Mesendoderm (in vitro differentiated cells): Measurements from ENCODE around the gene COX5A.

ENCODE experiments used
- DNase-seq: peaks from one replicate; pipeline ENCODE4 v3.0.0; 2013
- H2AK5ac ChIP-seq: 2 replicates; pipeline ENCODE4 v1.6.1; 2013; ENCODE audit warnings: low read length, inconsistent platforms
- H2BK120ac ChIP-seq: 2 replicates; pipeline ENCODE4 v1.6.1; 2013; ENCODE audit warnings: low read depth, mild to moderate bottlenecking, low read length, moderate library complexity, mixed read lengths
- H2BK15ac ChIP-seq: replicated peaks from 2 replicates; pipeline ENCODE4 v1.6.1; 2013; ENCODE audit warnings: low read depth, mild to moderate bottlenecking, moderate library complexity
- H2BK5ac ChIP-seq: 2 replicates; pipeline ENCODE4 v1.6.1; 2013; ENCODE audit warnings: low read length, inconsistent platforms
- H3K18ac ChIP-seq: 2 replicates; pipeline ENCODE4 v1.6.1; 2013; ENCODE audit warnings: mild to moderate bottlenecking, low read length, mixed read lengths
- H3K23ac ChIP-seq: one replicate; pipeline ENCODE4 v1.6.1; 2013; ENCODE audit warnings: low read length
- H3K27ac ChIP-seq: 2 replicates; pipeline ENCODE4 v1.5.1; 2013; ENCODE audit warnings: low read depth, mild to moderate bottlenecking, inconsistent platforms, low read length, moderate library complexity
- H3K27me3 ChIP-seq: 2 replicates; pipeline ENCODE4 v1.6.1; 2013; ENCODE audit warnings: low read length, control low read depth, mild to moderate bottlenecking, inconsistent platforms; ENCODE audit not compliant: insufficient read depth, poor library complexity
- H3K36me3 ChIP-seq: 2 replicates; pipeline ENCODE4 v1.6.1; 2013; ENCODE audit warnings: low read length, inconsistent platforms; ENCODE audit not compliant: control insufficient read depth, insufficient read depth
- H3K4ac ChIP-seq: one replicate; pipeline ENCODE4 v1.6.1; 2013; ENCODE audit warnings: low read depth, mild to moderate bottlenecking, low read length, moderate library complexity
- H3K4me1 ChIP-seq: 2 replicates; pipeline ENCODE4 v1.6.1; 2013; ENCODE audit warnings: low read depth, low read length, inconsistent platforms; ENCODE audit not compliant: control insufficient read depth
- H3K4me2 ChIP-seq: 2 replicates; pipeline ENCODE4 v1.6.1; 2013; ENCODE audit warnings: low read length
- H3K4me3 ChIP-seq: 2 replicates; pipeline ENCODE4 v1.5.1; 2013; ENCODE audit warnings: mild to moderate bottlenecking, low read length
- H3K56ac ChIP-seq: one replicate; pipeline ENCODE4 v1.6.1; 2013; ENCODE audit warnings: low read length
- H3K79me1 ChIP-seq: 2 replicates; pipeline ENCODE4 v1.6.1; 2013; ENCODE audit warnings: low read length, inconsistent platforms
- H3K79me2 ChIP-seq: 2 replicates; pipeline ENCODE4 v1.6.1; 2013; ENCODE audit warnings: mild to moderate bottlenecking, low read length; ENCODE audit not compliant: control insufficient read depth, insufficient read depth
- H3K9ac ChIP-seq: 2 replicates; pipeline ENCODE4 v1.6.1; 2013; ENCODE audit warnings: low read length, inconsistent platforms
- H4K5ac ChIP-seq: one replicate; pipeline ENCODE4 v1.6.1; 2013; ENCODE audit warnings: low read length
- H4K8ac ChIP-seq: one replicate; pipeline ENCODE4 v1.6.1; 2013; ENCODE audit warnings: low read depth, mild to moderate bottlenecking, control low read depth, low read length, moderate library complexity
- WGBS: extraction: QIAGEN DNeasy Blood & Tissue Kit; methylation state at CpG from one replicate; pipeline ENCODE4 v1.1.7; 2013; ENCODE audit warnings: low lambda C conversion rate, missing lambda C conversion rate; ENCODE audit not compliant: insufficient coverage; ENCODE audit errors: extremely low coverage; 5-methylcytosine and 5-hydroxymethylcytosine counted together

COX5A gene

GRCh38 chr15:74958320-74958907 is 20.5 kb upstream of the COX5A start:
- Histone ChIP-seq H3K27me3 (peaks cover 24% of the 10 kb centered on the region), H2BK15ac (no peak overlapping the region), H3K56ac (peak overlapping the region; percentile 0), H3K79me2 (no peaks in the 10 kb centered on the region), H2BK120ac (no peak overlapping the region), H4K8ac (no peak overlapping the region), H3K36me3 (no peaks in the 10 kb centered on the region), H3K4me1 (peaks cover 12% of the 10 kb centered on the region), H3K4me2 (peak overlapping the region; percentile 73), H3K79me1 (no peaks in the 10 kb centered on the region), H3K4me3 (no peak overlapping the region), H3K18ac (no peak overlapping the region), H3K27ac (no peak overlapping the region), H2AK5ac (no peak overlapping the region), H4K5ac (no peak overlapping the region), H3K9ac (no peak overlapping the region), H2BK5ac (no peak overlapping the region), H3K23ac (no peak overlapping the region), H3K4ac (no peak overlapping the region)
- DNase-seq, result peak; percentile 83
- no CpG with 5 or more reads among the region's 28 CpGs for WGBS

DNA sequence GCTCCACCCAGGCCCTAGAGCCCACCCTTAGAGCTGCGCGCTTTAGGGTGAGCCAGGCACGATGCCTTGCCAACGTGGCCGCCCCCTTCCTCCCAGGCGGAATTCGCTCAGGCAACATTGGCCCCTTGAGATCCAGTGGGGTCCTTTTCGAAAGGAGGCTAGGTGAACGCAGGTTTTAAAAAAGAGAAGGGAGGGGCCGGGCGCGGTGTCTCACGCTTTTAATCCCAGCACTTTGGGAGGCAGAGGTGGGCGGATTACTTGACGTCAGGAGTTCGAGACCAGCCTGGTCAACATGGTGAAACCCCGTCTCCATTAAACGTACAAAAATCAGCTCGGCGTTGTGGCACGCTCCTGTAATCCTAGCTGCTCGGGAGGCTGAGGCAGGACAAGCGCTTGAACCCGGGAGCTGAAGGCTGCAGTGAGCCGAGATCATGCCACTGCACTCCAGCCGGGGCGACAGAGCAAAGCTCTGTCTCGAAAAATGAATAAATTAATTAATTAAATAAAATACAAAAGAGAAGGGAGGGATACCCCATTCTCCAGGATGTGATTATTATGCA is 19.7 kb upstream of the COX5A start:
- Histone ChIP-seq H3K4ac (no peak overlapping the region), H2BK120ac (no peak overlapping the region), H2BK15ac (no peak overlapping the region), H4K5ac (no peak overlapping the region), H4K8ac (no peak overlapping the region), H3K4me2 (peak overlapping the region; percentile 90), H3K23ac (no peak overlapping the region), H3K79me2 (no peaks in the 10 kb centered on the region), H3K27me3 (peaks cover 24% of the 10 kb centered on the region), H3K4me3 (no peak overlapping the region), H3K36me3 (no peaks in the 10 kb centered on the region), H3K4me1 (peaks cover 12% of the 10 kb centered on the region), H3K18ac (no peak overlapping the region), H2AK5ac (no peak overlapping the region), H3K9ac (peak overlapping the region; percentile 72), H3K27ac (no peak overlapping the region), H3K56ac (peak overlapping the region; percentile 85), H2BK5ac (no peak overlapping the region), H3K79me1 (no peaks in the 10 kb centered on the region)
- no peak for DNase-seq
- WGBS, result no CpG with 5 or more reads among the region's 28 CpGs

- H3K23ac ChIP-seq, result peak within 1 kb of the TSS; percentile 15
- no peak within 1 kb of the TSS for H2BK120ac ChIP-seq
- H3K79me1 ChIP-seq, result no peaks in the 10 kb centered on the region
- H2BK5ac ChIP-seq, result no peak within 1 kb of the TSS
- no peaks in the 10 kb centered on the region for H3K36me3 ChIP-seq
- no peak within 1 kb of the TSS for H2BK15ac ChIP-seq
- H3K4me1 ChIP-seq, result peaks cover 12% of the 10 kb centered on the region
- DNase-seq, result peak; percentile 87
- H3K4ac ChIP-seq, result no peak within 1 kb of the TSS
- H3K4me2 ChIP-seq, result peak within 1 kb of the TSS; percentile 90
- peak within 1 kb of the TSS; percentile 38 for H3K4me3 ChIP-seq
- no peak within 1 kb of the TSS for H4K5ac ChIP-seq
- WGBS, result no CpG with 5 or more reads among the region's 83 CpGs
- peak within 1 kb of the TSS; percentile 72 for H3K9ac ChIP-seq
- peaks cover 24% of the 10 kb centered on the region for H3K27me3 ChIP-seq
- no peak within 1 kb of the TSS for H2AK5ac ChIP-seq
- H3K56ac ChIP-seq, result peak within 1 kb of the TSS; percentile 85
- H3K18ac ChIP-seq, result peak within 1 kb of the TSS; percentile 55
- H3K27ac ChIP-seq, result no peak within 1 kb of the TSS
- H3K79me2 ChIP-seq, result no peaks in the 10 kb centered on the region
- no peak within 1 kb of the TSS for H4K8ac ChIP-seq
Observed at GRCh38 chr15:74956648-74957475, 19.0 kb upstream of the COX5A start, which contains the start of gene RPP25. TSS of gene RPP25 (minus strand) at chr15:74956772. CDS start at chr15:74956583, 189 bp downstream.

DNA sequence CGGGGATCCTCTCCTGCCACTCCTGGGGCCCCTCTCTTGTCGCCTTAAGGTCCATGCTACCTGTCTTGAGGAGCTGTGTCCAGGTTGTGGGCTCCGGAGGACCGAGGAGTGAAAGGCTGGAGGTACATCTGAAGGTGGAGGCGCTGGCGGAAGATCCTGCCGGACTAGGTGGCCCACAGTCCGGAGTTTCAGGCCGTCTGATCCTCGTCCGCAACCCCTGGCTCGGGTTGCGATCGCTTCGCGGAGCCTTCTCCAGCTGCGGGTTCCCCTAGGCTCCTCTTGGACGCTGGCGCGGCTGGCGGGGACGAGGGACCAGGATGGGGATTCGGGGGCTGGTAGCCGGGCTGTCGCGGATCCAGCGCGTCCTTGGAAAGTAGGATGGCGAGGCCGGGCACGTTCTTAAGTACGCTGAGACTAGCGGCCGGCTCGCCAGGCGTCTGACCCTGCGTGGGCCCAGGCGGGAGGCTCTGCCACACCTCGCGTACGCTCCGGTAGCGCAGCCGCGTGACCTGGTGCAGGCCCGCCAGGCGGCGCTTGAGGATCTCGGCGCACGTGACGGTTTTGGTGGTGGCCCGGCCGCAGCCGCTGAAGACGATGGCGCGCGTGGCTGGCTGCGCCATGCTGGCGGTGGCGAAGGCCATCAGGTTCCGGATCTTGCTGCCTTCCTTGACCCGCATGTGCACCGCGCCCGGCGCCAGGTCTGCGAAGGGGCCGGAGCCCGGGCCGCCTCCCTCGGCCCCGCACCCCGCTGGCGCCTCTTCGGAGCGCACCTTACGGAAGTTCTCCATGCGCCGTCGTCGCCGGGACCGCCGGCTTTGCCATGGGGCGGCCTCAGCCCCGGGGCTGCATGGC is 18.1 kb upstream of the COX5A start:
- Histone ChIP-seq H2BK5ac (no peak overlapping the region), H3K9ac (peak overlapping the region; percentile 70), H3K27me3 (peaks cover 24% of the 10 kb centered on the region), H4K5ac (no peak overlapping the region), H3K27ac (no peak overlapping the region), H3K4me1 (peaks cover 12% of the 10 kb centered on the region), H3K79me1 (no peaks in the 10 kb centered on the region), H2AK5ac (no peak overlapping the region), H3K18ac (peak overlapping the region; percentile 55), H3K36me3 (no peaks in the 10 kb centered on the region), H2BK15ac (no peak overlapping the region), H3K4me3 (no peak overlapping the region), H3K23ac (peak overlapping the region; percentile 15), H3K4ac (no peak overlapping the region), H2BK120ac (no peak overlapping the region), H3K79me2 (no peaks in the 10 kb centered on the region), H3K56ac (peak overlapping the region; percentile 84), H3K4me2 (peak overlapping the region; percentile 83), H4K8ac (no peak overlapping the region)
- WGBS, result no CpG with 5 or more reads among the region's 88 CpGs
- DNase-seq, result peak; percentile 75

DNA sequence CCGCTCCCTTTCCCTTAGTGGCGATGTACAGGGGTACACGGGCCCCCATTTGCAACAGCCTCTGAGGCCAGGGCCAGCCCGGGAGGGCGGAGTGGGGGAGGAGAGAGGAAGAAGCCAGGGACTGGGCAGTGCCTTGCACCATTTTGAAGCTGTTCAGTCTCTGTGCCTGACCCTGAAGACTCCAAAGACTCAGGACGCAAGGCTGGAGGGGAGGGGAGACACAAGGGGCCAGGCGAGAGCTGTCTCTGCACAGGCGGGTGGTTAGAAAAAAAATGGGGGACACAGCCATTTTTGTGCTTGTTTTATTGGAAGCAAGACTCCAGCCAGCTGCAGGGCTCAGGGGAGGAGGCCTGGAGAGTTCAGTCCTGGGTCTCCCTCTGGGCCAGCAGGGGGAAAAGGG is 17.1 kb upstream of the COX5A start:
- Histone ChIP-seq H2BK15ac (no peak overlapping the region), H3K4ac (no peak overlapping the region), H2AK5ac (no peak overlapping the region), H2BK5ac (no peak overlapping the region), H3K4me1 (peaks cover 12% of the 10 kb centered on the region), H3K56ac (peak overlapping the region; percentile 30), H3K36me3 (no peaks in the 10 kb centered on the region), H3K18ac (no peak overlapping the region), H3K9ac (peak overlapping the region; percentile 9), H3K23ac (no peak overlapping the region), H2BK120ac (no peak overlapping the region), H3K79me2 (no peaks in the 10 kb centered on the region), H3K27ac (no peak overlapping the region), H3K4me2 (no peak overlapping the region), H4K8ac (no peak overlapping the region), H4K5ac (no peak overlapping the region), H3K27me3 (peaks cover 23% of the 10 kb centered on the region), H3K4me3 (no peak overlapping the region), H3K79me1 (no peaks in the 10 kb centered on the region)
- no peak for DNase-seq
- no CpG with 5 or more reads among the region's 8 CpGs for WGBS
